Neutrophil (primary cell): ENCODE results near the gene RNF32.

Experiments
- H3K27ac ChIP-seq: fragments of 200-600 bp; sonication (generic); 2 replicates; pipeline ENCODE4 v1.5.1; 2016; ENCODE audit warnings: mild to moderate bottlenecking, moderate library complexity
- H3K27me3 ChIP-seq: fragments of 200-600 bp; sonication (generic); 2 replicates; pipeline ENCODE4 v1.6.0; 2016; ENCODE audit warnings: mild to moderate bottlenecking
- H3K36me3 ChIP-seq: fragments of 200-600 bp; sonication (generic); 2 replicates; pipeline ENCODE4 v1.5.1; 2017
- H3K4me1 ChIP-seq, 2 experiments: fragments of 200-600 bp in 1 of 2; sonication (generic) in 1 of 2; 1 replicate in 1 of 2; 2 replicates in 1 of 2; pipeline versions ENCODE4 v1.5.1 to v1.6.1; 2013 to 2016; ENCODE audit warnings: low read depth in 1 of 2, low read length in 1 of 2, mild to moderate bottlenecking in 1 of 2, moderate library complexity in 1 of 2; ENCODE audit not compliant: control insufficient read depth in 1 of 2, insufficient read depth in 1 of 2
- H3K4me3 ChIP-seq, 2 experiments: fragments of 200-600 bp in 1 of 2; sonication (generic) in 1 of 2; 1 replicate in 1 of 2; 2 replicates in 1 of 2; pipeline ENCODE4 v1.5.1; 2013 to 2016; ENCODE audit warnings: low read depth in 1 of 2, low read length in 1 of 2, mild to moderate bottlenecking in 1 of 2, moderate library complexity in 1 of 2
- H3K9me3 ChIP-seq: fragments of 200-600 bp; sonication (generic); 2 replicates; pipeline ENCODE4 v1.5.1; 2016
- TF ChIP-seq, protein P1 (sequence below): fragments of 200-600 bp; sonication (generic); IDR thresholded peaks from 2 replicates; pipeline ENCODE4 v1.5.1; 2016; ENCODE audit warnings: antibody characterized with exemption

The RNF32 gene

DNA sequence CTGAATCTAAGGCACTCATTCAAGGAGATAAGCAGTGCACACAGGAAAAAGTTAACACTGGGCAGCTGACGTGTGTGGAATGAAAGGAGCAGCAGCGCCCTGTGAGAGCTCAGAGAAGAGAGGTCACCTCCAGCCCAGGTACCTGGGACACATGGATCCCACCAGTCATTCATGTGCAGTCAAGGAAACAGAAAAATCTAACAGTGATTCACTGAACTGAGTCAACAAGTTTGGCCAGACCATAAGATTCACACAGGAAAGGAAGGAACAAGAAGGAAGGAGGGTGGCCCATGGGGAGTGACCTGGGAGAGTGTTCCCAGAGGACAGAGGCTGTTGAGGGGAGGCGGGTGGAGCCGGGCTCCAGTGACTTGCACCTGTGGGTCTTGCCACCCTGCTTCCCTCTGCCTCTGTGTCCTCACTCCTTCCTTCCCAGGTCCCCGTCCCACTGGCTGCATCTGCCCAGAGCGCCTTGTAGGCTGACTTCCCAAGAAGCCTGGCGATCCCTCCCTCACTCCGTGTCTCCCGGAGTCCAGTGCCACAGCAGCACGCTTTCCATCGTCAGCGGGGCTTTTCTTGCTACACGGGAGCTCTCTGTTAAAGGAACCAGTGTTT, 27.7 kb downstream of the RNF32 start:
- no peaks in the 10 kb centered on the region for H3K4me1 ChIP-seq
- TF ChIP-seq, protein P1, sequence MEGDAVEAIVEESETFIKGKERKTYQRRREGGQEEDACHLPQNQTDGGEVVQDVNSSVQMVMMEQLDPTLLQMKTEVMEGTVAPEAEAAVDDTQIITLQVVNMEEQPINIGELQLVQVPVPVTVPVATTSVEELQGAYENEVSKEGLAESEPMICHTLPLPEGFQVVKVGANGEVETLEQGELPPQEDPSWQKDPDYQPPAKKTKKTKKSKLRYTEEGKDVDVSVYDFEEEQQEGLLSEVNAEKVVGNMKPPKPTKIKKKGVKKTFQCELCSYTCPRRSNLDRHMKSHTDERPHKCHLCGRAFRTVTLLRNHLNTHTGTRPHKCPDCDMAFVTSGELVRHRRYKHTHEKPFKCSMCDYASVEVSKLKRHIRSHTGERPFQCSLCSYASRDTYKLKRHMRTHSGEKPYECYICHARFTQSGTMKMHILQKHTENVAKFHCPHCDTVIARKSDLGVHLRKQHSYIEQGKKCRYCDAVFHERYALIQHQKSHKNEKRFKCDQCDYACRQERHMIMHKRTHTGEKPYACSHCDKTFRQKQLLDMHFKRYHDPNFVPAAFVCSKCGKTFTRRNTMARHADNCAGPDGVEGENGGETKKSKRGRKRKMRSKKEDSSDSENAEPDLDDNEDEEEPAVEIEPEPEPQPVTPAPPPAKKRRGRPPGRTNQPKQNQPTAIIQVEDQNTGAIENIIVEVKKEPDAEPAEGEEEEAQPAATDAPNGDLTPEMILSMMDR, result no peak
- H3K36me3 ChIP-seq, result peaks cover 48% of the 10 kb centered on the region
- H3K27ac ChIP-seq, result no peak overlapping the region
- no peak overlapping the region for H3K4me3 ChIP-seq
- H3K27me3 ChIP-seq, result no peaks in the 10 kb centered on the region
- no peaks in the 10 kb centered on the region for H3K9me3 ChIP-seq

DNA sequence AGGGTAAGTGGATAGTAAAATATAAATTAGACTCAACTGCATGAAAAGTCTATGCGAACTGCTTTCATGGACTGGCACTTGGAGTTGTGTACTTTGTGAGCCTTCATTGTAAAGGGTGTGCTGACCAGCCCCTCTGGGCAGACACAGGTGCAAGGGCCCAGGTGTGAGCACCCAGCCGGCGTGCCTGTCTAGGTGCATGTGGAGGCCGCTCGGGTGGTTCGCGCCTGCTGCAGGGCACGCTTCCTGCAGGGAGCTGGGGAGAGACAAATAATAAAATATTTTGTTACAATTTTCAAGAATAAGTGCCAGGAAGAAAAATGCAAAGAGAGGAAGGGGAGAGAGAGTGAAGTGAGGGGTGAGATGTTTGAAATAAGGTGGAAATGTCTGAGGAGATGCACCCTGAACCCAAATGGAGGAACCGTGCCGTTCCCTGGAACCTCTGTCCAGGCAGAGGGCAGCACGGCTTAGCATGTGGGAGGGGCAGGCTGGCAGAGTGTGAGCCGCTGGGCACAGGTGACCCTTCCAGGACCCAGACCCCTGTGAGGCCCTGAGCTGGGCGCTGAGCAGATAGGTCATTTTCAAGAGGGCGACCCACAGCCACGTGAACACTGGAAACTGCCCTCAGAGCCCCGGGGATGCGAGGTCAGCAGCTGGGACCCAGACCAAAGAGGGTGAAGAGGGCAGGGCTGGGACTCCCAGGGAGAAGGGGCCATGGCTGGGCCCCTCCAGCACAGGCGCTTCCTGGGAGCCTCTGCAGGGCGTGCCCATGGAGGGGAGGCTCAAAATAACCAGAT, 28.7 kb downstream of the RNF32 start:
- TF ChIP-seq, protein P1, result no peak
- H3K27ac ChIP-seq, result no peak overlapping the region
- H3K36me3 ChIP-seq, result peaks cover 57% of the 10 kb centered on the region
- H3K9me3 ChIP-seq, result no peaks in the 10 kb centered on the region
- H3K27me3 ChIP-seq, result no peaks in the 10 kb centered on the region
- H3K4me3 ChIP-seq, result no peak overlapping the region
- no peaks in the 10 kb centered on the region for H3K4me1 ChIP-seq

DNA sequence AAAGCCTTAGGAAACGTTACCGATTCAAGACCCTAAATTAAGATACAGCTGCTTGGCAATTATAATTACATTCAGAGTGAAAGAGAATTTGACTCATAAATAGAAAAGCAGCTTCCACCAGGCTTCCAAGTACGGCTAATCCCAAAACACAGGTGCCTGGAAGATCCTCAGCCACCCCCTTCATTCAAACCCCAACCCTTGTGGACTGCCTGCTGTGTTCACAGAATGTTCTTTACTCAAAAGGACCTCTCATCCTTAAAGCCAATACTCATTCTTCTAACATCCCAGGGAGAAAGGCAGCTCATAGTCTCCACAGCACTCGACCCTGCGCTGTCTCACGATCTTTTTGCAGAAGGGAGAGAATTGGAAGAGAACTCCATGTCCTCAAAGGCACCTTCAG, 32.9 kb downstream of the RNF32 start:
- H3K4me3 ChIP-seq, result no peak overlapping the region
- no peaks in the 10 kb centered on the region for H3K4me1 ChIP-seq
- H3K27me3 ChIP-seq, result no peaks in the 10 kb centered on the region
- H3K27ac ChIP-seq, result no peak overlapping the region
- H3K36me3 ChIP-seq, result peaks cover 96% of the 10 kb centered on the region
- no peaks in the 10 kb centered on the region for H3K9me3 ChIP-seq
- TF ChIP-seq, protein P1, result no peak

DNA sequence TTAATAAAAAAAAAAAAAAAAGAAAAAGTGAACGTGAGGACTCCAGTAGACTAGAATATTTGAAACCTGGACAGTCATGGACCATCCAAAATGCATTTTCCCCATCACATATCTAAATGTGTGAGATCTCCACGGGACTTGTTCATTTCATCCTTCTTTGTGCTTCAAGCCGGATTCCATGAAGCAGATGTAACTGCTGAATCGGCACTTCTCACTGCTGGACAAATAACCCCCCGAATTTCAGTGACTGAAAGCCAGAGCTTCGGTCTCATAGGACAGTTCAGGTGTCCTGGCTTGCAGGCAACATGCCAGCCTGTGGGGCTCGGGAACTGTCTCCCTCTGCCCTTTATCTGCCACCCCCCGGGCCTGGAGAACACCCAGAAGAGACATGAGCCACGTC, 33.3 kb downstream of the RNF32 start:
- Histone ChIP-seq H3K4me1 (no peaks in the 10 kb centered on the region), H3K4me3 (no peak overlapping the region), H3K36me3 (peaks cover 96% of the 10 kb centered on the region), H3K9me3 (no peaks in the 10 kb centered on the region), H3K27me3 (no peaks in the 10 kb centered on the region), H3K27ac (no peak overlapping the region)
- TF ChIP-seq, protein P1, result no peak

DNA sequence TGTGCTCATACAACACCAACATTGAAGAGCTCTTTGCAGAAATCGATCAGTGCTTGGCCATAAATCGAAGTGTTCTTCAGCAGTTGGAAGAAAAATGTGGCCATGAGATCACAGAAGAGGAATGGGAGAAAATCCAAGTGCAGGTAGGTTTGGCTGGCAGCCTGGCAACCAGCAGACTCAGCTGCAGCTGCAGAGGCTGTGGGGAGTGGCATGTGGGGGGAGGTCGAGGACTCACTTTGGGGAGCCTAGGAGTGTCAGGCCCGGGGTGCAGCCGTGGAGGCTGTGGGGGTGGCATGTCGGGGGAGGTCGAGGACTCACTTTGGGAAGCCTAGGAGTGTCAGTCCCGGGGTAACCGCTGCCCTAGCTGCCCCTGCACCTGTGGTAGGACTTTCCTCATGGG, 35.1 kb downstream of the RNF32 start:
- TF ChIP-seq, protein P1, result no peak
- Histone ChIP-seq H3K27me3 (no peaks in the 10 kb centered on the region), H3K4me1 (no peaks in the 10 kb centered on the region), H3K9me3 (no peaks in the 10 kb centered on the region), H3K27ac (no peak overlapping the region), H3K36me3 (peaks cover 98% of the 10 kb centered on the region), H3K4me3 (no peak overlapping the region)
